ENCODE measurements around the gene MTFP1.

GRCh38 chr22:30439836-30440235 lies 14.3 kb downstream of the MTFP1 start:
- TF ChIP-seq, protein P1, sequence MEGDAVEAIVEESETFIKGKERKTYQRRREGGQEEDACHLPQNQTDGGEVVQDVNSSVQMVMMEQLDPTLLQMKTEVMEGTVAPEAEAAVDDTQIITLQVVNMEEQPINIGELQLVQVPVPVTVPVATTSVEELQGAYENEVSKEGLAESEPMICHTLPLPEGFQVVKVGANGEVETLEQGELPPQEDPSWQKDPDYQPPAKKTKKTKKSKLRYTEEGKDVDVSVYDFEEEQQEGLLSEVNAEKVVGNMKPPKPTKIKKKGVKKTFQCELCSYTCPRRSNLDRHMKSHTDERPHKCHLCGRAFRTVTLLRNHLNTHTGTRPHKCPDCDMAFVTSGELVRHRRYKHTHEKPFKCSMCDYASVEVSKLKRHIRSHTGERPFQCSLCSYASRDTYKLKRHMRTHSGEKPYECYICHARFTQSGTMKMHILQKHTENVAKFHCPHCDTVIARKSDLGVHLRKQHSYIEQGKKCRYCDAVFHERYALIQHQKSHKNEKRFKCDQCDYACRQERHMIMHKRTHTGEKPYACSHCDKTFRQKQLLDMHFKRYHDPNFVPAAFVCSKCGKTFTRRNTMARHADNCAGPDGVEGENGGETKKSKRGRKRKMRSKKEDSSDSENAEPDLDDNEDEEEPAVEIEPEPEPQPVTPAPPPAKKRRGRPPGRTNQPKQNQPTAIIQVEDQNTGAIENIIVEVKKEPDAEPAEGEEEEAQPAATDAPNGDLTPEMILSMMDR (conservative IDR thresholded peaks at IDR 0.05; ENCODE audit: low read length), result no peak
- no peak for TF ChIP-seq EZH2phosphoT487 (IDR thresholded peaks at IDR 0.05; ENCODE audit: borderline replicate concordance)
